H7 (cell line): ENCODE measurements around the gene ALDH1L2. TPM values are rescaled to one million over a fixed set of nuclear protein-coding genes. Genes with fewer than 3 reads are reported as not detected.

ENCODE experiments used
- DNase-seq: peaks from one replicate; pipeline ENCODE4 v3.0.0; 2012
- H3K27me3 ChIP-seq: 2 replicates; pipeline ENCODE4 v1.6.0; 2011; ENCODE audit warnings: mild to moderate bottlenecking, low read length; ENCODE audit not compliant: control insufficient read depth, insufficient read depth
- H3K36me3 ChIP-seq: replicated peaks from 2 replicates; pipeline ENCODE4 v1.5.1; 2011; ENCODE audit warnings: low read length; ENCODE audit not compliant: control insufficient read depth, insufficient read depth
- H3K4me3 ChIP-seq: 2 replicates; pipeline ENCODE4 v1.5.1; 2011; ENCODE audit warnings: low read depth, mild to moderate bottlenecking, control low read depth, low read length, moderate library complexity; ENCODE audit not compliant: insufficient read depth
- total RNA-seq: library from RNA; depleted of rRNA; stranded (reverse); fragments of >200 nt; shearing (Covaris generic); gene quantifications from 2 replicates; pipeline ENCODE4 v1.2.3, GENCODE V29; 2014

Gene ALDH1L2
- total RNA-seq, 1 experiment from 2014 or later, result 1.2 TPM

DNA sequence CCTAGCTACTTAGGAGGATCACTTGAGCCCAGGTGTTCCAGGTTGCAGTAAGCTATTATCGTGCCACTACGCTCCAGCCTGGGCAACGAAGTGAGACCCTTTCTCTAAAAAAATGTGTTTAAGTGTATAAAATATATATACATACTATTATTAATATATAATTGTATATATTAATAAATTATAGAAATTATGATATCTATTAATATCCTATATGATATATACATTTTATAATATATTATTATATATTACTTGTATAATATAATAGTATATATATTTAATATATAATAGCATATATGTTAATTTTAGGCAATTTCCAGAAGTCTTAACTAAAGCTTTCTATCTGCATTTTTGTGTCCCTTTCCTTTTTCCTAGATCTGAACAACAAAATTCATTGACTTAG, 12.3 kb downstream of the ALDH1L2 start:
- no peaks in the 10 kb centered on the region for H3K27me3 ChIP-seq
- H3K36me3 ChIP-seq, result no peaks in the 10 kb centered on the region
- DNase-seq, result no peak
- no peak overlapping the region for H3K4me3 ChIP-seq

GRCh38 chr12:105069936-105070702, 14.1 kb downstream of the ALDH1L2 start:
- Histone ChIP-seq H3K36me3 (no peaks in the 10 kb centered on the region), H3K4me3 (no peak overlapping the region), H3K27me3 (no peaks in the 10 kb centered on the region)
- DNase-seq, result no peak

DNA sequence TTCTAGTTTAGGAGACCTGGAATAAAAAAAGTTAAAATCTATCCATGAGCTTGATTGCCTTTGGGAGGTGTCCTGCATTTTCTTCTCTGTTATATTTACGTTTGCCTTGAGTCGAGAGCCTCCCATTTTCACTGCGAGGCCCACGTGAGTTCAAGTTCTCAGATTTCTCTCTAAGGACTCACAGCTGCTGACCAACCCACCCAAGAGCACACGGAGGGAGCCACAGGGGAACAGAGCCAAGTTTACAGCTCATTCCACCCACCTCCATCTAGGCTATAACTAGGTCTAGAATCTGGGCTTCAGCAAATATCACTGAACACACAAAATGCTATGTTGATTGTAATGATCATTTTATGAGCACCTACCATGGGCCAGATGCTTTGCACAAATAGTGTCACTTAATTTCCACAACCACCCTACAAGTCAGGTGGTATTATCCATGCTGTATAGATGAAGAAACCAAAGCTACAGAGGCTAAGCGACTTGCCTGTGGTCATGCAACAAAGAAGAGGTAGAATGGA, 16.7 kb downstream of the ALDH1L2 start:
- H3K4me3 ChIP-seq, result no peak overlapping the region
- no peaks in the 10 kb centered on the region for H3K27me3 ChIP-seq
- DNase-seq, result no peak
- no peaks in the 10 kb centered on the region; the same call in 1 of the 2 replicates for H3K36me3 ChIP-seq

- DNase-seq, result no peak
- Histone ChIP-seq H3K4me3 (no peak overlapping the region), H3K36me3 (no peaks in the 10 kb centered on the region; the same call in 1 of the 2 replicates), H3K27me3 (no peaks in the 10 kb centered on the region)
Observed at GRCh38 chr12:105064564-105065178, 19.6 kb downstream of the ALDH1L2 start.

GRCh38 chr12:105060715-105061378, 23.4 kb downstream of the ALDH1L2 start:
- Histone ChIP-seq H3K27me3 (no peaks in the 10 kb centered on the region), H3K36me3 (no peaks in the 10 kb centered on the region; the same call in 1 of the 2 replicates), H3K4me3 (no peak overlapping the region)
- no peak for DNase-seq

- H3K27me3 ChIP-seq, result no peaks in the 10 kb centered on the region
- no peak for DNase-seq
- H3K36me3 ChIP-seq, result no peaks in the 10 kb centered on the region
- no peak overlapping the region for H3K4me3 ChIP-seq
Observed at GRCh38 chr12:105057174-105057573, 27.1 kb downstream of the ALDH1L2 start.

DNA sequence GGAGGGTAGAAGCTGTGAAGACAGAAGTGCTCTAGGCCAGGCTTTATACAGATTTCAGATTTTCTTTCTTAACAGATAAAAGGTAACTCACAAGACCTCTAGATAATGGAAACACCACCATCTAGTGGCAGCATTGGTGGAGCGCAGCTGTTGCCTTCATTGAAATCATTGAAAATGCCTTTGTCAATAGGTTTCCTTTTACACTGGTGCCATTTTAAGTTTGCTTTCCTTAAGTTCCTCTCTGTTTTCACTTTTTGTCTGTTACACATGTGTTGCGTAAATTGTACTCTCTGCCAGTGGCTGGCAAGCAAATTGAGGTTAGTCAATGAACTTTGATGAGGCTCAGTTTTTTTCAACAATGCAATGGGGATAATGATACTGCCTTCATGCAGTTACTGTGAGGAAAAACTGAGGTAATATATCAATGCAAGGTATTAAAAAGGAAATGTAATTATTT, 31.1 kb downstream of the ALDH1L2 start:
- DNase-seq, result peak; percentile 25
- no peaks in the 10 kb centered on the region for H3K27me3 ChIP-seq
- no peak overlapping the region for H3K4me3 ChIP-seq
- peaks cover 1% of the 10 kb centered on the region; the same call in 1 of the 2 replicates for H3K36me3 ChIP-seq

DNA sequence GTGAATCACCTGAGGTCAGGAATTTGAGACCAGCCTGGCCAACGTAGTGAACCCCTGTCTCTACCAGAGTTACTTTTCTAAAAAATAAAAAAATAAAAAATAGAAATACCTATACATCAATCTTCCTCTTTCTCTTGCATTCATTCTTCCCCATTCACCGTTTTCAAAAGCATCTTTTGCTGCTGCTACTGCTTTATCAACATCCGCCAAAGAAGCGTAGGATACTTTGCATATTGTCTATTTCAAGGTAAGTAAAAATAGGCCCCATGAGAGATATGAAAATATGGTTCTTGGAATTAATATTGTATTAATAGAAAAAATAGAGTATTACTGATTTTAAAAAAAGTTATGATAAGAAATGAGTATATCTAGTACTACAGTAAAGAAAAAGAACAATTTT, 32.3 kb downstream of the ALDH1L2 start:
- no peaks in the 10 kb centered on the region for H3K27me3 ChIP-seq
- no peak overlapping the region for H3K4me3 ChIP-seq
- DNase-seq, result no peak
- peaks cover 1% of the 10 kb centered on the region; the same call in 1 of the 2 replicates for H3K36me3 ChIP-seq

DNA sequence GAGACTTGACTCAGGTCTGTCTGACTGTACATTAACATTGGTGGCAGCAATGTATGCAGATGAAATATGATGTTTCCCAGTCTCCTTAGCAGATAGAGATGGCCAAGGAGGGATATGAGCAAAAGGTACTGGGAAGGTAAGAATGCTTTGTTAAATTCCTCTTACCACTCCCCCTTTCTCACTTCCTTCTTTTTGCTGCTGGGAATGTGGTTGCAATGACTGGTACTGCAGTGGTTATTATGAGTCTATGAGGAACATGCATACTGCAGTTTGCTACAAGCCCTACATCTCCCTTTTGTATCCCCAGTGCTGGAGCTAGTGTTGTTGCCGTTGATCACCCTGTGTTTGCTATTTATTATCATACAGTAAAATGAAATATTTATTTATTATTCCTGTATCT, 35.9 kb downstream of the ALDH1L2 start:
- H3K27me3 ChIP-seq, result no peaks in the 10 kb centered on the region
- H3K36me3 ChIP-seq, result peaks cover 2% of the 10 kb centered on the region; the same call in 1 of the 2 replicates
- no peak for DNase-seq
- H3K4me3 ChIP-seq, result no peak overlapping the region

DNA sequence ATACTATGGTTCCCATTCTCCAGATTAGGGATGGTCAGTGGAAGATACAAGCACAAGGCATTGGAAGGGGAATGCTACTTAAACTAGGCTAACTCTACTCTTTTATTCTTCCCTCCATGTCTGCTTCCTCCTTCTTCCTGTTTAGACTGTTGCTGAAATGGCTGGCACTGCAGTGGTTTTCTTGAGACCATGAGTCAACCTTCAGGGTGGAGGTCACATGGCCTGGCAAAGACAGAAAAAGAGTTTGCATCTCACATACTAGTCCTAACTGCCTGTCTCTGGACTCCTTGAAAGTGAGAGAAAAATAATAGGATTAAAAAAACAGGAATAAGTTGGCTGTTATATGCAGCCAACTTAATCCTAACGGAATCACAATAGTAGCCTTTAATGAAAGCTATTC, 37.0 kb downstream of the ALDH1L2 start:
- no peak overlapping the region for H3K4me3 ChIP-seq
- H3K27me3 ChIP-seq, result no peaks in the 10 kb centered on the region
- DNase-seq, result no peak
- peaks cover 2% of the 10 kb centered on the region; the same call in 1 of the 2 replicates for H3K36me3 ChIP-seq

GRCh38 chr12:105041186-105041585, 43.1 kb downstream of the ALDH1L2 start:
- no peak overlapping the region for H3K4me3 ChIP-seq
- no peaks in the 10 kb centered on the region for H3K36me3 ChIP-seq
- no peak for DNase-seq
- no peaks in the 10 kb centered on the region for H3K27me3 ChIP-seq

DNA sequence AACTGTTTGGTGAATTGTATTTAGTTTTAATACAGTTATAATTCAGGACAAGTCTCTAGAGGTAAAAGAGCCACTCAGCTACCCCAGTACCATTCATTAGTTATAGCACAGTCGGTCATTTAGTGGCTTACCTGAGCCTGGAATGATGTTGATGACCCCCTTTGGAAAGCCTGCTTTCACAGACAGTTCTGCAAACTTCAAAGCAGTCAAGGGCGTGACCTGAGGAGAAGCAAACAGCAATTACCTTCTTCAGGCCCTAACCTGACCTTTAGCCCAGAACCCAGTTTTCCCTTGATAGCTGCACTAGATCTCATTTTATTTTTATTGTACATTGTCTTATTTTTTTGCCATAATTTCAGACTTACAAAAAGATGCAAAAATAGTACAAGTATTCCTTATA, 43.8 kb downstream of the ALDH1L2 start:
- DNase-seq, result no peak
- H3K36me3 ChIP-seq, result no peaks in the 10 kb centered on the region
- H3K4me3 ChIP-seq, result no peak overlapping the region
- H3K27me3 ChIP-seq, result no peaks in the 10 kb centered on the region

DNA sequence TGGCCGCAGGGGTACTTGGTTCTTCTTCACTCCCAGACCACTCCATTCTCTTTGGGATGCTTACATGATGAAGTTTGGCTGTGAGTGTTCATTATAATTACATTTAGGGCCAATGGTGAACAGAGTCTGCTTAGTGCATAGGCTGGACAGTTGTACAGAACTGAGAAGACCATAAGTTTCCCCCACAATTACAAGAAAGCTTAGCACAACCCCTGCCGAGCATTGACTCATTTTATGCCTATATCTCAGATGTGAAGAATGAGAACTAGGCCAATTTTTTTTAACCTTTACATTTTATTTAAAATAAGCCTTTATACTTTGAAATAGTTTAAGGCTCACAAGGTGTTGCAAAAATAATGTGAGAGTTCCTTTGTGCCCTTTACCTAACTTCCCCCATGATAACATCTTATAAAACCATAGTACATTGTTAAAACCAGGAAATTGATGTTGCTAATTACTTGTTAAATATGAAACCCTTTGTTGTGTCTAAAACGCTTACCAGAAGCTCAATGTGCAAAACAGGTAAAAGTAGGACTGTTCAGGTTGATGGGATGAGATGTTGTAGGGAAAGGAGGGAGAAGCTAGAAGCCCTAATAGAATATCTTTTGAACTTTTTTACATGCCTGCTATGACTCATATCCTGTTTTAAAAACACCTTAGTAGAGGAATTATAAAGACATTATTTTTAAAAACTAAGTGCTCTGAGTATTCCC, 47.2 kb downstream of the ALDH1L2 start:
- no peak overlapping the region for H3K4me3 ChIP-seq
- H3K27me3 ChIP-seq, result no peaks in the 10 kb centered on the region
- DNase-seq, result no peak
- no peaks in the 10 kb centered on the region for H3K36me3 ChIP-seq

- no peak for DNase-seq
- Histone ChIP-seq H3K27me3 (no peaks in the 10 kb centered on the region), H3K36me3 (no peaks in the 10 kb centered on the region), H3K4me3 (no peak overlapping the region)
Observed at GRCh38 chr12:105033851-105034250, 50.4 kb downstream of the ALDH1L2 start.
